AG10803 (cell line): ENCODE results near the gene ARHGAP26.

ENCODE experiments used
- DNase-seq: peaks from one replicate; pipeline ENCODE4 v3.0.0; 2010; ENCODE audit warnings: low read depth
- H3K4me3 ChIP-seq: 2 replicates; pipeline ENCODE4 v1.5.1; 2011; ENCODE audit warnings: mild to moderate bottlenecking, low read length, control low read depth
- TF ChIP-seq, protein P1 (sequence below): conservative IDR thresholded peaks from 2 replicates; pipeline ENCODE4 v1.5.1; 2011; ENCODE audit warnings: mild to moderate bottlenecking, low read length, control low read depth, inconsistent platforms

ARHGAP26 gene

GRCh38 chr5:143154510-143155370 lies 384.6 kb downstream of the ARHGAP26 start:
- DNase-seq = peak; percentile 80
- TF ChIP-seq, protein P1, sequence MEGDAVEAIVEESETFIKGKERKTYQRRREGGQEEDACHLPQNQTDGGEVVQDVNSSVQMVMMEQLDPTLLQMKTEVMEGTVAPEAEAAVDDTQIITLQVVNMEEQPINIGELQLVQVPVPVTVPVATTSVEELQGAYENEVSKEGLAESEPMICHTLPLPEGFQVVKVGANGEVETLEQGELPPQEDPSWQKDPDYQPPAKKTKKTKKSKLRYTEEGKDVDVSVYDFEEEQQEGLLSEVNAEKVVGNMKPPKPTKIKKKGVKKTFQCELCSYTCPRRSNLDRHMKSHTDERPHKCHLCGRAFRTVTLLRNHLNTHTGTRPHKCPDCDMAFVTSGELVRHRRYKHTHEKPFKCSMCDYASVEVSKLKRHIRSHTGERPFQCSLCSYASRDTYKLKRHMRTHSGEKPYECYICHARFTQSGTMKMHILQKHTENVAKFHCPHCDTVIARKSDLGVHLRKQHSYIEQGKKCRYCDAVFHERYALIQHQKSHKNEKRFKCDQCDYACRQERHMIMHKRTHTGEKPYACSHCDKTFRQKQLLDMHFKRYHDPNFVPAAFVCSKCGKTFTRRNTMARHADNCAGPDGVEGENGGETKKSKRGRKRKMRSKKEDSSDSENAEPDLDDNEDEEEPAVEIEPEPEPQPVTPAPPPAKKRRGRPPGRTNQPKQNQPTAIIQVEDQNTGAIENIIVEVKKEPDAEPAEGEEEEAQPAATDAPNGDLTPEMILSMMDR = no peak
- H3K4me3 ChIP-seq = peak overlapping the region; percentile 6

DNA sequence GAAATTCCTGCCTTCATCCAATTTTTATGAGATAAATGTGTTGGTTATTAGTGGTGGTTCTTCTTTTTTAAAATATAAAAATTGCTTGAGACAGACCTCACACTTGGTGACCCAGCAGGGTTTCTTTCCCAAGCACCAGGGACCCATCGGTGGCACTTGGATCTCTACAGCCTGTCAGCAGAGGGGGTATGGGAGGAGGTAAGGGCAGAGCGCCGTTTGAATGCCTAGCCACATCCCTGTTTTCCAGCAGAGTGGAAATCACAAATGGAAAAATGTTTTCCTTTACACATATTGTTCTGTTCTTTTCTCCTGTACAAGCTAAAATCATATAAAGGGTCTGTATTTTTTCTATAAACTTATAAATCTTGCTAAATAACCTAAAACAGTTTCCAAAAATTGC lies 385.3 kb downstream of the ARHGAP26 start:
- DNase-seq = peak; percentile 46
- no peak overlapping the region for H3K4me3 ChIP-seq
- TF ChIP-seq, protein P1 = 0 out of 2 replicates have a peak, but pooled peaks have one; percentile 25

DNA sequence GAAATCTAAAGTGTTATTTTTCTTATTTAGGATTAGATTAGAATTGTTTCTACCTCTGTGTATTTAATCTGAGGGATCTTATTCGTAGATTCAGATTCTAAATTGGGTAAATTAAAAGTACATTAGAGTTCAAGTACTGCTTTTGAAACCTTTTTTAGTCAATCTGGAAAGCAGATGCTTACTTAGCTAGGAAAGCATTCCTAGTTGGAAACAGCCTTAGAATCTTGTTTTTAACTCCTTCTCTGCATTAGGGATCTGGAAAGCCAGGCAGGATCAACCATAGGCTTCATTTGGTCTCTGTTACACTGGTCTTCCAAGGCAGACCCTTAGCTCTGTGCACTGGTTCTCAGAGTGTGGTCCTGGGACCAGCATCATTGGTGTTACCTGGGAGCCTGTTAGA lies 385.9 kb downstream of the ARHGAP26 start:
- peak; percentile 49 for DNase-seq
- TF ChIP-seq, protein P1 = no peak
- no peak overlapping the region for H3K4me3 ChIP-seq

DNA sequence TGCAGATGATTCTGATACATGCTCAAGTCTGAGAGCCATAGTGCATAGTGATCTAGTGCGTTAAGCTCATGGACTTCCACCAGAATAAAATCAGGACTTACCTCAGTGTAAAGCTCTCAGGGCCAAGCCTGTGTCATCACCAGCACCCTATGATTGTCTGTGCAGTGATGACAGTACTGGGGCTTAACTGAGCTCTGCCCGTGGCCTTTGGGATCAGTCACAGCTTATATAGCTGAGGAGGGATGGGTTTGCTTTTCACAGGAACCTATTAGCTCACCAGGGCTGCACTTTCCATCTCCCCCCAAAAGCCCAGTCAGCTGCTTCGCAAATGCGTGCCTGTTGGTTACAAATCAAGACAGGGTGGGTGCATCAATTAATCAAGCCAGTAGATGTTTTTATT lies 386.4 kb downstream of the ARHGAP26 start:
- peak; percentile 51 for DNase-seq
- H3K4me3 ChIP-seq = no peak overlapping the region
- TF ChIP-seq, protein P1 = no peak

DNA sequence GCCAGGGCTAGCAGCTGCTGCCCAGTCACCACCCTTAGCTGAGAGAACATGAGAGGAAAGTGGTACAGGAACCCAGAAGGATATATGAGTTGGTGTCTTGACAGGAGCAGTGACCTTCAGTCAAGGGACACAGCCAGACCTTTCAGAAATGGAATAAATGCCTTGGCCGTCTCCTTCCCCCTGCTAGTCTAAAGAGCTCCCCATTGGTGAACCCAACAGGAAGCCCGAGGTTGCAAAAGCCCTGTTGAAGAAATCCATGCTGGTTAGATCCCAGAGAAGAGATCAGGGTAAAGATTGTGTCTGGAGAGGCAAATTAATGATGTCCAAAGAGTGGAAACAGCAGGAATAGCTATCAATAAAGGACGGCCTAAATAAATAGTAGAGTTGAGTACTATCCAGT lies 388.9 kb downstream of the ARHGAP26 start:
- DNase-seq = no peak
- TF ChIP-seq, protein P1 = no peak
- no peak overlapping the region for H3K4me3 ChIP-seq

- TF ChIP-seq, protein P1 = no peak
- peak; percentile 94 for DNase-seq
- H3K4me3 ChIP-seq = no peak overlapping the region
Measured at GRCh38 chr5:143161885-143162540, 391.8 kb downstream of the ARHGAP26 start.

GRCh38 chr5:143162810-143163209 lies 392.6 kb downstream of the ARHGAP26 start:
- no peak for DNase-seq
- TF ChIP-seq, protein P1 = no peak

More at GRCh38 chr5:143162810-143163209, 392.6 kb downstream of the ARHGAP26 start:
- H3K4me3 ChIP-seq = no peak overlapping the region
